NCI-H2081 treated with DMSO at 0.1 percent for 48 hours (cell line): ENCODE results near the gene NEUROD2.

ENCODE experiments used
- DNase-seq: peaks from one replicate; lab custom pipeline; 2025; lab: John Stamatoyannopoulos, UW

The NEUROD2 gene

DNA sequence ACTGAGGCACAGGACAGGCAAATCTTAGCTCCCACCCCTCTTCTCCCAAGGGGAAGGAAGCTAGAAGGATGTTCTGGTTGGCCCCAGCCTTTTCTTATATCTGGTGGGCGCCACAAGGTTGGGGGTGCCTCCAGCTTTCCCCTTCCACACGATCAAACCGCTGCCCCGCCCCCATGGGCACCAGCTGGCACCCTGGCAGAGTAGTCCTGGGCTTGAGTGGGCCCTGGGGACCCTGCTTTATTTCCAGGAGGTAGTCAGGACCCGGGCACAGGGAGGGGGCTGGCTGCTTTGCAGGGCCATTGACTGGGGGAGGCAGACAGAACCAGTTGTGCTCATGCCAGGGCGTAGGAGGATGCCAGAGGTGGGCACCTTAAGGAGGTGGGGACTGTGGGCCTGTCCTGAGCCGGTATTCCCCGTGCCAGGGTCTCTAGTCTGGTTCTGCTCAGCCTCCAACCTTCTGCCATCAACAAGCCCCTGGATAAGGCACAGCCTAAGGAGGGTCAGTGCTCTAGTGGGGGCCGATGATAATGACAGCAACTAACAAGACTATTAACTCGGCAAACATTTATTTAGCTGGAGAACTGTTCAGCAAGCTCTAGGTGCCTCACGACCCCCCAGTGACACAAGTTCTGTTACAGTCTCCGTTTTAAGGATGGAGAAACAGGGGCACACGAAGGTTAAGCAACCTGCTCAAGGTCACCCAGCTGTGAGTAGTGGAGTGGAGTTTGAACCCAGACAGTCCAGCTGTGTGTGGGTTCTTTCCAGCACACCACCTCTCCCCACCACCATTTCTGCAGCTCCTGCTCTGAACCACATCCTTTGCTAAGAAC, 11.5 kb upstream of the NEUROD2 start:
- no peak for DNase-seq

DNA sequence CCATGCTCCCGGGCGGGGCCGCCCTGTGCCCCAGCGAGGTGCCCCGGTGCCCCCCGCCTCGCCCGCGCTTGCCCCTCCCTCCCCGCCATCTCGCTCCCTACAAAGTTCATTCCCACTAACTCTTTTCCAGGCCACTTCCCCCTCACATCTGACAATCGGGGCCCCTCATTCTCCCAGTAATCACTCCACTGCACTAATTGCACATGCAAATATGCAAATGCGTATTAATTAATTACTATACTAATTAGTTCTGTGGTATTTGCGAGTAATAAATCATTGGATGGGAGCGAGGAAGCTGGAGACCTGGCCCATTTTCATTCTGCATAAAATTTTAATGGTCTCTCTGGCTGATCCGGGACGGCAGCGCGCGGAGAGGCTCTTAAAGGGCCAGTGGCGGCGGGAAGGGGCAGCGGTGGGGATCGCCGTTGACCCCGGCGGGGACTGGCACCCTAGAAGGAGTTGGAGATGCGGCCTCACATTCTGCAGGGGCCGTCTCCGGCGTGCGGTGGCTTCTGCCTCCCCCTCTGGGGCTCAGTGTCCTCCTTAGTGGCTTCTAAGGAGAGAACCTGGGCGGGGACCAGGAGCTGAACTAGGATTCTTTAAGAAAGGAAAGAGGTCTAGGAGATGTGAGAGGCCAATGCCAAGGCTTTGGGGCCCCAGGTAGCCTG, 10.7 kb upstream of the NEUROD2 start:
- no peak for DNase-seq

- peak; percentile 47 for DNase-seq
These were observed 9.9 kb upstream of the NEUROD2 start for GRCh38 chr17:39617446-39618245.

DNA sequence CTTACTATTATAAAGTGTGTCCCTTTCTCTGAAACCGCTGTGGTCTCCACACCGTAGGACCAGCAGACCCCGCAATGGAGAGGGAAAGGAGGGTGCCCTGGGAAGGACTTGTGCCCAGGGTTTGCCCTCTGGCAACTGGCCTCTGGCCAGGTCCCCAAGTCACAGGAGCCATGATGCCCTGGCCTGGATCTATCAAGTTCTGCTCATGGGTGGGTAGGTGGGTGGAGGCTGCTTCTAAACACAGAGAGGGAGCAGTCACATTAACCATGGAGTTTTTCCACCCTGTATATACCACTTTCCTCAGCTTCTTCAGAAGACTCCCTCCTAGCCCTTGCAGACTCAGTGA, 9.4 kb upstream of the NEUROD2 start:
- no peak for DNase-seq

DNA sequence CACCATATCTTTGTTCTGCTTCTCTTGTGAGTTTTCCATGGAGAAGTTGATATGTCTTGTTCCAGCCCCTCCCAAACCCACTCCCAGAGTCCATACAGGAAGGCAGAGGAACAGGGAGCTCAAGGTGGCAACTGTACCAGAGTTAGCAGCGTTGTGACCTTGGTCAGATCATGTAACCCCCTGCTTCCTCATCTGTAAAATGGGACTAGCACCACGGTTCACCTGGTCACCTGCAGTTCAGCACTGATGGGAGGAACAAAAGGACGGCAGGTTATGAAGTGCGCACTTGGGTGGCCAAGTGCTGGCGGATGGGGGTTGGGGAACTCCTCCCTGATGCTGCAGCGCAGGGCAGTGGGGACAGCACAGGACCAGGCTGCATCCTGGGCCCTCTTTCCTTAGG, 7.7 kb upstream of the NEUROD2 start:
- no peak for DNase-seq

DNA sequence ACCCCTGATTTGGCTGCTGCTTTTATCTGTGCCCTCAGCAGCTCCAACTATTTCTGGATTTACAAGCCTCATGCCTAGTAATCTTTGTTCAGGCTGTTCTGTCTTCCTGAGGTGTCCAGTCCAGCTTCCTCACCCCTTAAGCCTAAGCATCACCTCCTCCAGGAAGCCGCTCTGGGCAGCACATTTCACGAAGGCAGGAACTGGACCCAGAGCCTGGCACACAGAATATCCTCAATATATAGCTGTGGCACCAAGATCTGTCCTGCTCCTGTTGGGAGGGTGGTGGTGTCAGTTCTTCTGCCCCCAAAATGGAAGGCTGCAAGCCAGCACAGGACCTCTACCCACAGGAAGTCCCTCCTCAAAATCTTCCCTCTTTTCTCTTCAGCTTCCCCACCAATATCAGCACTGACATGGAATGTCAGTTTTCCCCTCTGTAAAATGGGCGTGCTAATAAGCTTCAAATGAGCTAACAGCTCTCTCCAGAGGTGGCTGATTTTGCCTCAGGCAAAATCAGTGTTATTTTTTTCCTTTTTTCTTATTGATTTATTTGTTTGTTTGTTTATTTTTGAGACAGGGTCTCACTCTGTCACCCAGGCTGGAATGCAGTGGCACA, 6.9 kb upstream of the NEUROD2 start:
- no peak for DNase-seq

- DNase-seq: no peak
These were observed 5.3 kb upstream of the NEUROD2 start for GRCh38 chr17:39612935-39613464.

DNA sequence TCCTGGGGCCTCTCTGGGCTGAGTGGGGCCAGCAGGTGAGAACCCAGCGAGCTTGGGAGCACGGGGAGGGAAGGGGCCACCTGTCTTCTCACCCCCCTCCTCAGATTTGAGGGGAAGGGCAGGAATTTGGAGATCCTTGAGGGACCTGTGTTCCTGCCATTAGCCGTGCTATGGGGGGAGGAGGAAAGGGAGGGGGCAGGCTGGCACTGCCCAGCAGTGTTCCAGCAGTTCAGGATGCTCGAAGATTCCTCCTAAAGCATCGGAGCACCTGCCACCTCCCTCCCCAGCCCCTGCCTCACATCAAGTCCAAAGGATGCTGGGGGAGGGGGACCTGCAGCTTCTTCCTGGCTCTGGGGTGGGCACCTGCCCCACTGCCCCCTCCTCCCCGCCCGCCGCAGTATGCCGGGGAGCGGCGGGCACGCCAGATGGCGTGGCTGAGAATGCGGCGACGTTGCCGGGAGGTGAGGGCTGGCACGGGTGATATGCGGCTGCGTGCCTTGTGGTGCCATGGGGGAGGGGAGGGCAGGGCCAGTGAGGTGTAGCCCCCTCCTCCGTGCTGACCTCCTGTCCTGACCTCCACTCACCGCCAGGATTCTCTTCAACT, 4.7 kb upstream of the NEUROD2 start:
- DNase-seq: no peak

DNA sequence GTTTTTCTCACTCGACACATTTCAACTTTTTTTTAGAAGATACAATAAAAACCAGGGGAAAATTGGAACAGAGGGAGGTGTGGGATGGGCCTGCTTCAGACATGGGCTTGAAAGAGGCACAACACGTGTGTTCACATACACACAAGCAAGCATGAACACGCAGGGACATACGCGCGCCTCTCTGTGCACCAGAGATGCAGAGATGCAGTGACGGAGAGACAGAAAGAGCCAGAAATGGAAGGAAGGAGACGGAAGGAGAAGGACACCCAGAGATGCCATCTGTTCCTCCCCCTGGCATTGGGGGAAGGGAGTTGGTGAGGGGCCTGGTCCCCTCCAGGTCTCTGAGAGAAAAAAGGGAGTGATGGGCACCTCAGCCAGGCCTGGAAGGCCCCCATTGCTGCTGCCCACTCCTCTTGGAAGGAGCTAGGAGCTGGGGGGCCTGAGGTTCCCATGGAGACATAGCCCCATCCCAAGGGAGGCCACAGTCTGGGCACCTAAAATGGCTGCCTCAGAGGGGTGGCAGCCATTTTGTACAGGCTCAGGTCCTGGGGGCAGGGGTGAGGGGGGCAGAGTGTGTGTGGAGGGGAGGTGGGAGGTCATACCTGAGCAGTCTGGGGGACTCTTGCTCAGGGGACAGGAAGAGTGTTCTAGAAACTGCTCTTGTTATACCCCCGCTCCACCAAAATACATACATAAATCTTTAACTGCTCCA, 3.8 kb upstream of the NEUROD2 start:
- no peak for DNase-seq

GRCh38 chr17:39609416-39610025, 1.8 kb upstream of the NEUROD2 start:
- DNase-seq: no peak

DNA sequence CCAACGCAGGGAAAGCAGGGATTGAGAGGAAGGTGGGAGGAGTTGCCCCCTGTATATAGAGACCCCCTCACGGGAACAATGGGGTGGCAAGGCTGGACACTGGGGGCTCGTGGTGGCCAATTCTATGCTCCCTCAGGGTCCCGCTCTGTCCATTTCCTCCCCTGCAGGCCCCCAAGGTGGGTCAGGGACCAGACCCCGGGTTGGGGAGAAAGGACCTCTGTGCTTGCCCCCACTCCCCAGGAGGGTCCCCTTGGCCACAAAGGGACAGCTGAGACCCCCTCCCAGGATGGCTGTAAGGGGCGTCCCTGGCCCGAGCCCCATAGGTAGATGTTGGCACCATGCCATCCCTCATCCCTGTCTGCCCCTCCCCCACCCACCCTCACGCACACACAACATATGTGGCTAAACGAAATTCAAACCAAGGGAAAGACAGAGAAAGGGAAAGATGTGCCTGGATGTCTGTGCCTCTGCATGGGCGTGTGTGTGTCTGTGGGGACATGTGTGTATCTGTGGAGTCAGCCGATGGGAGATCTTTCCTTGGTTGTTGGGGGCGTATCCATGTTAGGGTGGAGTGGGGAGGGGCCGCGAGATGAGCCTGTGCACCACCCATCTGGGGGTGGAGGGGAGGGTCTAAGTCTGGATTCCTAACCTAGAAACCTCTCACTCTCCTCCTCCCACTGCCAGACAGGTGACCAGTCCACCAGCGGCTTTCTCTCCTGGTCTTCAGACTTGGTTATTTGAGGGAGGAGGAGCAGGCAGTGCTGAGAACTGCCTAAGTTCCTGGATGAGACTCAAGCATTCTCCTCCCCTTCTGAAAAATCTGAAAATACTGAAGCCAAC, 642 bp upstream of the NEUROD2 start:
- DNase-seq: no peak

GRCh38 chr17:39607057-39607850, 466 bp downstream of the NEUROD2 start:
- no peak for DNase-seq

- no peak for DNase-seq
These were observed 1.2 kb downstream of the NEUROD2 start for GRCh38 chr17:39606434-39607056.

- no peak for DNase-seq
These were observed 2.0 kb downstream of the NEUROD2 start for GRCh38 chr17:39605492-39606433.

DNA sequence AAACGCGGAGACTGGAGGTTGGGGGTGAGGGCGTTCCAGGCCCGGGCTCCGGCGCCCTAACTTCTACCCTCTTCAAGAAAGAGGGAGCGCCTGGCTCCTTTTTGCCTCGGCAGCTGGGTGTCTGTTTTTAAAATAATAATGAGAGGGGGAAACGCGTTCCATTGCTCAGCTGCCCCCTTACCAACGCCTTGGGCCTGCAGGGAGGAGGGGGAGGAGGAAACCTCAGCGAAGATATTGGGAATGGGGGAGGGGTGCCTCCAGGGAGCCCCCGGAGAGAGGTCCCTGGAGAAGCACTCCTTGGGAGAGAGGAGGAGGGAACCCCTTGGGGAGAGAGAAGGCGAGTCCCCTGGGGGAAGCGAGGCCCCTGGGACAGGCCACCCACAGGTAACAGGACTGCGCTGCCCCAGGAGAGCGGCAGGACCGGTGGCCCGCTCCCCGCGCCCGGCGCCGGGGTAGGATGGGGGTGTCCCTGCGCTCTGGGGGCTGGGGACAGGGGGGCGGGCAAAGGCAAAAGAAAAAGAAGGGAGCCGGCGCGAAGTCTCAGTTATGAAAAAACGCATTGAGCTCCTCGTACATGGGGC, 2.7 kb downstream of the NEUROD2 start:
- DNase-seq: no peak

DNA sequence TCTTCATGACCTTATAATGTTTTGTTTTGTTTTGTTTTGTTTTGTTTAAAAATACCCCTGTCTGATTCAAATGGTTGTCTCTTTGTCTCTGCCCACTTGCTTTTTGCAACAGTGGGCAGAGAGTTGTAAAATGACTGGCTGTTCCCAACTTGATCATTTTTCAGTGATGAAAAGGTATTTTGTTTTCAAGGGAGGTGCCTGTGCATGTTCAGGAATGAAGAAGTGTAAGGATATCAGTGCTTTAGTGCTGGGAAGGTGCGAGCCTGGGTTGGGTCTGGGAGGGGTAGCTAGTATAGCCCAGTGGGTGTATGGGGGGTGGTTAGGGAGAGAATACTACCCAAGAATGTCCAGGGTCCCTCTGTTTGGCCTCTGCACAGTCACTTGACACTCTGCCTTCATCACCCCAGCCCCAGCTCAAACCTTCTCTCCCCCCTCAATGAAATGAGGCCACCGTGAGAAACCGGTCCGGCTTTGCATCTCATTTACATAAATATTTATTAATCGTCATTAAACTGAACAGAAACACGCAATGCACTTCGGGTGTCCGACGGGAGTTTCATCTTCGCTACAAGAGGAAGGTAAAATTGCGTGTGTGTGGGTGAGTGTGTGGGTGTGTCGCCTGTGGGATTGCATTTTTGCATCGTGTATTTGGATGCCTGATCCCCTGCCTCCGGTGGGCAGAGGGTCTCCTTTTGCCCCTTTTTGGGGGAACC, 4.3 kb downstream of the NEUROD2 start:
- DNase-seq: no peak
